H9 (cell line): Measurements from ENCODE around the gene ENDOV. TPM values are rescaled to one million over a fixed set of nuclear protein-coding genes. Genes with fewer than 3 reads are reported as not detected.

Source experiments
- DNase-seq: peaks from one replicate; pipeline ENCODE4 v3.0.0-alpha.2; 2017
- H2AFZ ChIP-seq: one replicate; pipeline ENCODE4 v1.6.1; 2013; ENCODE audit warnings: mild to moderate bottlenecking, low read length, control low read depth, moderate library complexity
- H2AK5ac ChIP-seq: 2 replicates; pipeline ENCODE4 v1.6.1; 2013; ENCODE audit warnings: low read length, control low read depth, mixed read lengths; ENCODE audit not compliant: insufficient read length
- H2BK120ac ChIP-seq: one replicate; pipeline ENCODE4 v1.6.1; 2013; ENCODE audit warnings: low read depth, mild to moderate bottlenecking, low read length, control low read depth, inconsistent platforms; ENCODE audit not compliant: poor library complexity, severe bottlenecking
- H2BK12ac ChIP-seq: 2 replicates; pipeline ENCODE4 v1.6.1; 2013; ENCODE audit warnings: low read length, control low read depth, mixed read lengths, low read depth; ENCODE audit not compliant: insufficient read length
- H2BK15ac ChIP-seq: 2 replicates; pipeline ENCODE4 v1.6.1; 2013; ENCODE audit warnings: low read depth, low read length, control low read depth
- H2BK20ac ChIP-seq: one replicate; pipeline ENCODE4 v1.6.1; 2013; ENCODE audit warnings: low read depth, mild to moderate bottlenecking, low read length, control low read depth, inconsistent platforms; ENCODE audit not compliant: poor library complexity, severe bottlenecking
- H2BK5ac ChIP-seq: 2 replicates; pipeline ENCODE4 v1.6.1; 2013; ENCODE audit warnings: low read length, control low read depth, mixed read lengths; ENCODE audit not compliant: insufficient read length
- H3K14ac ChIP-seq: 2 replicates; pipeline ENCODE4 v1.6.1; 2013; ENCODE audit warnings: low read length, control low read depth; ENCODE audit not compliant: insufficient read depth
- H3K18ac ChIP-seq: 2 replicates; pipeline ENCODE4 v1.6.1; 2013; ENCODE audit warnings: low read depth, mild to moderate bottlenecking, mixed read lengths, low read length, control low read depth; ENCODE audit not compliant: insufficient read length
- H3K23ac ChIP-seq: 2 replicates; pipeline ENCODE4 v1.6.1; 2013; ENCODE audit warnings: low read length, control low read depth, mixed read lengths, low read depth; ENCODE audit not compliant: insufficient read length
- H3K23me2 ChIP-seq: 2 replicates; pipeline ENCODE4 v1.6.1; 2013; ENCODE audit warnings: low read depth, mild to moderate bottlenecking, mixed read lengths, low read length, control low read depth; ENCODE audit not compliant: insufficient read length, poor library complexity, severe bottlenecking
- H3K27ac ChIP-seq: 2 replicates; pipeline ENCODE4 v1.5.1; 2013; ENCODE audit warnings: low read length, control low read depth, mixed read lengths, low read depth; ENCODE audit not compliant: insufficient read length
- H3K27me3 ChIP-seq: 2 replicates; pipeline ENCODE4 v1.6.1; 2013; ENCODE audit warnings: low read length, control low read depth, inconsistent platforms; ENCODE audit not compliant: insufficient read depth
- H3K4ac ChIP-seq: 2 replicates; pipeline ENCODE4 v1.6.1; 2013; ENCODE audit warnings: low read depth, mild to moderate bottlenecking, control low read depth, inconsistent platforms, low read length, moderate library complexity
- H3K4me1 ChIP-seq: 2 replicates; pipeline ENCODE4 v1.6.1; 2013; ENCODE audit warnings: low read length, control low read depth, inconsistent platforms; ENCODE audit not compliant: insufficient read depth
- H3K4me2 ChIP-seq: 2 replicates; pipeline ENCODE4 v1.6.1; 2013; ENCODE audit warnings: low read length, control low read depth, mixed read lengths; ENCODE audit not compliant: insufficient read length, insufficient read depth
- H3K56ac ChIP-seq: 2 replicates; pipeline ENCODE4 v1.6.1; 2013; ENCODE audit warnings: low read depth, mild to moderate bottlenecking, mixed read lengths, low read length, control low read depth; ENCODE audit not compliant: insufficient read length
- H3K79me1 ChIP-seq: 2 replicates; pipeline ENCODE4 v1.6.1; 2013; ENCODE audit warnings: low read depth, mild to moderate bottlenecking, moderate library complexity, low read length, control low read depth, inconsistent platforms; ENCODE audit not compliant: insufficient read depth, poor library complexity, severe bottlenecking
- H3K79me2 ChIP-seq: 2 replicates; pipeline ENCODE4 v1.6.1; 2013; ENCODE audit warnings: low read length, control low read depth, inconsistent platforms; ENCODE audit not compliant: insufficient read depth
- H3K9ac ChIP-seq: 2 replicates; pipeline ENCODE4 v1.6.1; 2013; ENCODE audit warnings: low read length, control low read depth, mixed read lengths; ENCODE audit not compliant: insufficient read length; ENCODE audit errors: extremely low read depth
- H3K9me3 ChIP-seq: one replicate; pipeline ENCODE4 v1.6.1; 2013; ENCODE audit warnings: low read depth, low read length, inconsistent platforms; ENCODE audit not compliant: control insufficient read depth
- H3T11ph ChIP-seq: one replicate; pipeline ENCODE4 v1.6.1; 2013; ENCODE audit warnings: mild to moderate bottlenecking, low read length, control low read depth, inconsistent platforms
- H4K20me1 ChIP-seq: one replicate; pipeline ENCODE4 v1.6.1; 2013; ENCODE audit not compliant: control insufficient read depth, insufficient read length, insufficient read depth
- H4K5ac ChIP-seq: 2 replicates; pipeline ENCODE4 v1.6.1; 2013; ENCODE audit warnings: low read depth, mild to moderate bottlenecking, mixed read lengths, low read length, control low read depth; ENCODE audit not compliant: insufficient read length
- H4K8ac ChIP-seq: replicated peaks from 2 replicates; pipeline ENCODE4 v1.6.1; 2013; ENCODE audit warnings: low read length, control low read depth, mixed read lengths, low read depth; ENCODE audit not compliant: insufficient read length
- H4K91ac ChIP-seq: 2 replicates; pipeline ENCODE4 v1.6.1; 2013; ENCODE audit warnings: low read depth, mild to moderate bottlenecking, moderate library complexity, mixed read lengths, low read length, control low read depth; ENCODE audit not compliant: insufficient read length
- H3K27ac Mint-ChIP-seq, 3 experiments: 2 replicates in 2 of 3; 3 replicates in 1 of 3; pipeline ENCODE4 v1.8.0; 2020 to 2021; ENCODE audit warnings: mixed read lengths in 3 of 3, mild to moderate bottlenecking in 1 of 3, moderate library complexity in 1 of 3
- H3K27me3 Mint-ChIP-seq: 2 replicates; pipeline ENCODE4 v1.8.0; 2021; ENCODE audit warnings: low read depth, mild to moderate bottlenecking, moderate library complexity, mixed read lengths
- H3K36me3 Mint-ChIP-seq, 3 experiments: 2 replicates in 2 of 3; 3 replicates in 1 of 3; pipeline ENCODE4 v1.8.0; 2020 to 2021; ENCODE audit warnings: low read depth in 3 of 3, mixed read lengths in 3 of 3; ENCODE audit not compliant: insufficient read depth in 1 of 3
- H3K4me1 Mint-ChIP-seq, 2 experiments: 2 replicates each; pipeline ENCODE4 v1.8.0; 2020; ENCODE audit warnings: mixed read lengths in 2 of 2
- H3K4me3 Mint-ChIP-seq, 2 experiments: 2 replicates in 1 of 2; 3 replicates in 1 of 2; pipeline ENCODE4 v1.8.0; 2020 to 2021; ENCODE audit warnings: mild to moderate bottlenecking in 2 of 2, mixed read lengths in 2 of 2, moderate library complexity in 1 of 2
- H3K9me3 Mint-ChIP-seq, 2 experiments: 2 replicates in 1 of 2; 3 replicates in 1 of 2; pipeline ENCODE4 v1.8.0; 2020; ENCODE audit warnings: mild to moderate bottlenecking in 2 of 2, mixed read lengths in 2 of 2, moderate library complexity in 1 of 2
- CTCF ChIP-seq: fragments of 200-600 bp; sonication (generic); conservative IDR thresholded peaks from 3 replicates; pipeline ENCODE4 v1.8.0; 2021; ENCODE audit warnings: antibody characterized with exemption, mild to moderate bottlenecking
- WGBS: extraction: QIAGEN DNeasy Blood & Tissue Kit; methylation state at CpG from one replicate; pipeline ENCODE4 v1.1.7; 2013; ENCODE audit warnings: missing lambda C conversion rate, low lambda C conversion rate, mixed read lengths; ENCODE audit not compliant: insufficient read length; ENCODE audit errors: extremely low coverage; 5-methylcytosine and 5-hydroxymethylcytosine counted together
- total RNA-seq: library from RNA; stranded (reverse); gene quantifications from 2 replicates; pipeline ENCODE4 v1.2.1, GENCODE V29; 2021

ENDOV gene
- total RNA-seq, 1 experiment from 2014 or later = 17.1 TPM

- H3K79me1 ChIP-seq = no peaks in the 10 kb centered on the region
- peak overlapping the region; percentile 47 for H3K9ac ChIP-seq
- H3K79me2 ChIP-seq = no peaks in the 10 kb centered on the region
- no peak overlapping the region for H2BK20ac ChIP-seq
- no peak overlapping the region for H3K56ac ChIP-seq
- H3T11ph ChIP-seq = no peak overlapping the region
- peak overlapping the region; percentile 13; the same call in 1 of the 2 replicates for H3K14ac ChIP-seq
- H4K5ac ChIP-seq = no peak overlapping the region
- H3K23me2 ChIP-seq = peaks cover 9% of the 10 kb centered on the region
- H2AFZ ChIP-seq = no peak overlapping the region
- H3K18ac ChIP-seq = no peak overlapping the region
- no peak for TF ChIP-seq CTCF
- H2AK5ac ChIP-seq = no peak overlapping the region
- DNase-seq = no peak
- H3K36me3 Mint-ChIP-seq = peaks cover 2 to 12% (median 12%) of the 10 kb centered on the region in 3 experiments; a peak in 3 of 7 replicates
- H3K4me3 Mint-ChIP-seq = peak overlapping the region; percentile 89 to 93
- WGBS = no CpG with 5 or more reads among the region's 39 CpGs
- H3K4me2 ChIP-seq = peak overlapping the region; percentile 56
- no peak overlapping the region for H4K91ac ChIP-seq
- no peaks in the 10 kb centered on the region; the same call in 1 of the 2 replicates for H3K27me3 ChIP-seq
- no peak overlapping the region for H3K4ac ChIP-seq
- H3K27ac ChIP-seq = no peak overlapping the region
- H3K9me3 Mint-ChIP-seq = no peaks in the 10 kb centered on the region; a peak in 1 of 5 replicates
- H3K27me3 Mint-ChIP-seq = peaks cover 33% of the 10 kb centered on the region
- H3K4me1 Mint-ChIP-seq = peaks cover 10 to 16% of the 10 kb centered on the region in 2 experiments
- H3K27ac Mint-ChIP-seq = peak overlapping the region in 1 of 3 experiments; percentile 98; a peak in 1 of 7 replicates
- H2BK5ac ChIP-seq = no peak overlapping the region
- H2BK15ac ChIP-seq = no peak overlapping the region
- no peaks in the 10 kb centered on the region for H4K20me1 ChIP-seq
- H3K9me3 ChIP-seq = no peaks in the 10 kb centered on the region
- H2BK120ac ChIP-seq = no peak overlapping the region
- H3K4me1 ChIP-seq = no peaks in the 10 kb centered on the region; the same call in 1 of the 2 replicates
- no peak overlapping the region for H2BK12ac ChIP-seq
- H4K8ac ChIP-seq = no peak overlapping the region
- H3K23ac ChIP-seq = no peak overlapping the region
Observed at GRCh38 chr17:80415626-80416137, 715 bp downstream of the ENDOV start.
